ENCODE results near the gene TMEM187. TPM values are rescaled to one million over a fixed set of nuclear protein-coding genes. Genes with fewer than 3 reads are reported as not detected.

The TMEM187 gene
- polyA plus RNA-seq, 3 donors = 5.3 to 9.2 (median 7.5) TPM

DNA sequence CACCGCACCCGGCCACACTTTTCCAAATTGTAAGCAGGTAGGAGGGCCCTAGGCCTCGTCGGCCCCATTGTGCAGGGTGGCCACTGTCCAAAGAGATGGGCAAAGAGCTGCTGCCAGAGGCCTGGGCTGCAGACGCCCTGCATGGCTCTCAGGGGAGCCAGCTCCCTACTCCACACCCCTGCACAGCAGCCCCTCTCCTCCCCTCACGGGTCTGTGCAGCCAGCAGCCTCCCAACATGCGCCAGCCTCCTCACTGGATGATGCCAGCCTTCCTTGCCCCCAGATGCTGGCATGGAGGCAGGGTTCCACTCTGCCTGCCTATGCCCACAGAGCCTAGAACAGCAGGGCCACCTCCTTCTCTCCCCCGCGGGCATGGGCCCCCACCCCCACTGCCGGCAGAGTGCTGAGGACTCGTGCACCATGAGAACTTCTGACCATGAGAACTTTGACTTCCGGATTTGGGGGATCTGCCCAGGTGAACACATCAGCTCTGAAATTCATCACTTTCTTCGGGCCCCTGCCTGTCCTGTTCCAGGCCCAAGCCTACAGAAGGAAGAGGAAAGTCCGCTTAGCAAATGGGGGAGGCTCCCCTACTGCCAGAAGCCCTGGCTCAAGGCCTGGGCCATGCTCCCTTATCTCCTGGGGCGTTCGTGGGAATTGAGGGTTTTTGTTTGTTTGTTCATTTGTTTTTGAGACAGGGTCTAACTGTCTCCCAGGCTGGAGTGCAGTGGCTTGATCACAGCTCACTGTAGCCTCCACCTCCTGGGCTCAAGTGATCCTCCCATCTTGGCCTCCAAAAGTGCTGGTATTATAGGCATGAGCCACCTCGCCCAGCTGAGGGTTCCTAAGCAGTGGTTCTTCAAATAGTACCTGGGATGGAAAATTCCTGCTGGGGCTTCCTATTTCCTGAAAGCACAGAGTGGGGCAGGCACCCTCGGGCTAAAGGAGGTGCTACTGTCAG lies 39.1 kb downstream of the TMEM187 start:
- DNase-seq (ENCODE audit: extremely low read depth in 1 of 11, low read depth in 9 of 11, low spot score in 4 of 11) = no peak

DNA sequence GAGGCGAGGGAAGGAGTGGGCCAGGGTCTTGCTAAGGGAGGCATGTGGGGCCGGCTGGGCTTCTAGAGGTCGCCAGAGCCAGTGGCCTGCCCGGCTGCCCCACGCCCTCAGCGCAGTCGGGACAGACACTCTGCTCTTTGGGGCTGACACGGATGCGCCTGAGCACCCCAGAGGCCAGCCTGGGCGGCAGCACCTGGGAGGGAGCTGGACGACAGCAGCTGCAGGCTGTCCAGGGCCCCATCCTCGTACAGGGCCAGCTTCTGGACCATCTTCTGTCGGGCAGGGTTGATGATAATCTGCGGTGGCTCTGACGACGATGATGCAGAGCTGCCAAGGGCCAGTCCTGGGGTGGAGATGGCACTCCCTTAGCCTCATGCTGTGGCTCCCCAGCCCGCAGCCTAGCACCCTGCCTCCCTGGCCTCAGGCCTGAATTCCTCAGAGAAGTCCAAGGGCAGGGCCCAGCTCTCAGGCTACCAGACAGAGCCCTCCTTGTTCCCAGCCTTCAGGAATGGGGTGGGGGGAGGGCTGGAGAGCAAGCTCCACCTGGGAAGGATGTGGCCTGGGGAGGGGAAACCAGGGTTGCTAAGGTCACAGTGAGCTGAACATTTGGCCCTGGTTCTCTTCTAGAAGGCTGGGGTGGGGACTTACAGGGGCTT lies 39.9 kb downstream of the TMEM187 start:
- DNase-seq (ENCODE audit: extremely low read depth in 1 of 11, low read depth in 9 of 11, low spot score in 4 of 11) = no peak

DNA sequence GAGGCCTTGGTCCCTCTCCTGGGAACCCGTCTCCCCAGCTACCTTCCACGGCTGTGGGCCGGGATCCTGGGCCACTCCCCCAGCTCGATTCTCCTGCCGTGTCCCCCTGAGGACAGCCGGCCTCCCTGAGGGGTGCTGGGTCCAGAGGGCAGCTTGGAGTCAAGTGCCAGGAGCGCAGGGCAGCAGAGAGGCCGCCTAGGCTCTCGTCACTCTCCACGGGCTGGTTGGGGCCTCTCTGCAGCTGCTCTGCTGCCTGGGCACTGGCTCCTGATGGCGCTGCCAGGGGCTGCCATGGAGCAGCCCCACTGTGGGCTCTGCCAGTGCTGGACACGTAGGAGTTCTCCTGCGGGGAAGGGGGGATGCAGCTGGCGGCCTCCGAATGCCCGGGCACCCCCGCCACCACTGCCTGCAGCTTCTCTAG lies 40.5 kb downstream of the TMEM187 start:
- no peak for DNase-seq (ENCODE audit: extremely low read depth in 1 of 11, low read depth in 9 of 11, low spot score in 4 of 11)

DNA sequence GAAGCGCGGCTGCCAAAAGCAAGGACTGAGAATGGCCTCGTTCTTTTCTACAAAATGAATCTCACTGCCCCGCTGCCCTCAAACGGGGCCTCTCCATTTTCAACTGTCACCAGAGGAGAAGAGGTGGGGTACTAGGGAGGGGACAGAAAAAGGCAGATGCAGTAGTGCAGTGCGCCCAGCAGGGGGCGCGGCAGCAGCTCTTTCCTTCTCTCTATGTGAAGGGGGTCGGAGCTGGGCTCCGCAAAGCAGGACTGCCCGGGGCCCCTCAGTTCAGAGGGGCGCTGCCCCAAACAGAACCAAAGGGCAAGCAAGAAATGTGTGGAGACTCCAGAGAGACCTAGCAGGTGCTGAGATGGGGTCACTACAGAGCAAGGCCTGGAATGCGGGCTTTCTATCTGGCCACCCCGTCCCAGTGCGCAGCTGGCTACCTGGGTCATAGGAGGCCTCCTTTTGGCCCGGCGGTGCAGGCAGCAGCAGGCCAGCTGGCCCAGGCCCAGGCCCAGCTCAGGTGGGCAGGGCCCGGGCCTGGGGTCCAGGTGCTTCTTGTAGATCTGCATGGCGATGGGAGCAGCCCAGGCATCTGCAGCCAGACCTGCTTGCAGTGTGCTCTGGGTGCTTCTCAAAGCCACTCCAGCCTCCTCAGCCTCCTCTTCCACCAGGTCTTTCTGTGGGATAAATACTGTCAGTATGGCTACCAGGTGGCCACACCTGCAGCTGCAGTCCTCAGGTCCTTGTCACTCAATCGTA lies 41.2 kb downstream of the TMEM187 start:
- DNase-seq (ENCODE audit: extremely low read depth in 1 of 11, low read depth in 9 of 11, low spot score in 4 of 11) = no peak

DNA sequence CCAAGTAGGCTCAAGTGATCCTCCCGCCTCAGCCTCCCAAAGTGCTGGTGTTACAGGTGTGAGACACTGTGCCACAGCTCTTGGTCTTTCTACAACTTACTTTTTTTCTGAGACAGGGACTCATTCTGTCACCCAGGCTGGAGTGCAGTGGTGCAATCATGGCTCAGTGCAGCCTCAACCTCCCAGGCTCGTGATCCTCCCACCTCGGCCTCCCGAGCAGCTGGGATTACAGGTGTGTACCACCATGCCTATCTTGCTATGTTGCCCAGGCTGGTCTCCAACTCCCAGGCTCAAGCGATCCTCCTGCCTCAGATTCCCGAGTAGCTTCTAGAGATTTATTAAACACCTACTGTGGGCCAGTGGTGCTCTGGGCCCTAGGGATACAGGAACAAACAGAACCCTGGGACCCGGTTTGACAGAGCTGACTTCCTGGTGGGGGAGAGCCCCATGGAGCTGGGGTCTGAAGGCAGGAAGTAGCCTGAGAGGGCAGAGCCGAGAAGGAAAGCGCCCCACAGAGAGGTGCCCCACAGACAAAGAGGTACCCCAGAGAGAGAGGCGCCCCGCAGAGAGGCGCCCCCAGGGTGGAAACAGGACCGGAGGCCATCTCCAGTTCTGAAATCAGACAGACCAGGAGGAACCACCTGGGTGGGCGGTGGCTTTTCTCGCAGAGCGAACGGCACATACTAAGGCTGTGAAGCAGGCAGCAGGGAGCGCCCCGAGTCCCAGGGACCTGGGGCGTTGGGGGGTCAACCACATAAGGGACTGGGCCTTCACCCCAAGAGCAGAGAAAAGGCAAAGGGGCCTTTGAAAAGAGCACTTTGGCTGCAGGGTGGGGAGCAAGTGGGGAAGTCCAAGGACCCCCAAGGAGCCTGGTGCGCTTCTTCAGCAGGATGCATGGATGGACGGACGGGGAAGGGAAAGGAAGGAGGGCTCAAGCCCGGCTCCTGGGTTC lies 42.2 kb downstream of the TMEM187 start:
- no peak for DNase-seq (ENCODE audit: extremely low read depth in 1 of 11, low read depth in 9 of 11, low spot score in 4 of 11)

DNA sequence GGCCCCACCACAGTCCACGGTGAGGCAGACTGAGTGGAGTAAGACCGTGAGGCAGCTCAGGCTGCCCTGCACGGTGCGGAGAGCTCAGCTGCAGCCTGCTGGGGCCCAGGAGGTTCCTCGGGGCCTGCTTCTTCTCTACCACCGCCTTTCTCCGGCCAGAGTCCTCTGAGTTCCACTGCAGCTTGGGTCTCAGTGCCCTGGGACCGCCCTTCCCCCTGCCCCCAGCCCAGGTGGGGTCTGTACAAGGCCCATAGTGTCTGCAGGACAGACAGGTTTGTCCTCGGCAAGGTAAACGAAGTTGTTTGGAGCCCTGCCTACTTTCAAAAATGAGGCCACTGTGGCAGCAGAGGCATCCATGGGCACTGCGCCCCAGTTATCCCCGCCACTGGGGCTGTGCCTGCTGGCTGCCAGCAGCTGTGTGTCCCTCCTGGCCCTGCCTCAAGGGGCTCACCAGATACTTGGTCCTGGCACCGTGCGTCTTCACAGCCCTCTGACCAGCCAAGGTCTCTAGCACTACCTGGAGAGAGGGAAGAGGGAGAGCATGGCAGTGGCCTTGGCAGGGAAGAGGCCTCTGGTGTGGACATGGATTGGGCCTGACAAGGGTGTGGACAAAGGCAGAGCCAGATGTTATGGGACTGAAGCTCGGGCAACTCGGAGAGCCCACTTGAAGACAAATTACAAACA lies 43.2 kb downstream of the TMEM187 start:
- DNase-seq (ENCODE audit: extremely low read depth in 1 of 11, low read depth in 9 of 11, low spot score in 4 of 11) = no peak

DNA sequence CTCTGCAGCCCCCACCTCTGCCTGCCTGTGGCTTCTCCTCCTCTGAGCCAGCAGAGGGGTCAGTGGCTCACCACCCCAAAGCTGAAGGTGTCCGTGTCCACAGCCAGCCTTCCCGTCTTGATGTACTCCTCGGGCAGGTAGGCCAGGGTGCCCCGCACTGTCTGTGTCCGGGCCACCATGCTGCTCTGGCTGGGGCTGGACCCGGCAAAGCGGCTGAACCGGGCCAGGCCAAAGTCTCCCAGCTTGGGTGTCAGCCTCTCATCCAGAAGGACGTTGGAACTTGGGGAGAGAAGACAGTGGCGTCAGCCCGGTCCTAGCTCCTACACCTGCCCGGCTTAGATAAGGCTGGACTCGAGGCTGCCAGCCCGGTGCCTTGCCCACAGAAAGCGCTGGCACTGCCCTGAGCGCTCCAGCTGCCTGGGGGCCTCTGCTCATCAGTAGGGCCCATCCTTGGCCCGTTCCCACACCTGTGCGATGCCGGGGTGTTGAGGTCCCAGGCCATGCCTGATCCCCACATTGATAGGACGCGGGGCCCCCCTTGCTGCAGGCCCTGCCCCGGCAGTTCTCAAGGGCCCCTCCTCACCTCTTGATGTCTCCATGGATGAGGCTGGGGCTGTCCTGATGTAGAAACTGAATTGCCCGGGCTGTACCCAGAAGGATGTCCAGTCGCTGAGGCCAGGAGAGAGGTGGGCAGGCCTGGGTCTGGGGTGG lies 44.0 kb downstream of the TMEM187 start:
- no peak for DNase-seq (ENCODE audit: extremely low read depth in 1 of 11, low read depth in 9 of 11, low spot score in 4 of 11)

DNA sequence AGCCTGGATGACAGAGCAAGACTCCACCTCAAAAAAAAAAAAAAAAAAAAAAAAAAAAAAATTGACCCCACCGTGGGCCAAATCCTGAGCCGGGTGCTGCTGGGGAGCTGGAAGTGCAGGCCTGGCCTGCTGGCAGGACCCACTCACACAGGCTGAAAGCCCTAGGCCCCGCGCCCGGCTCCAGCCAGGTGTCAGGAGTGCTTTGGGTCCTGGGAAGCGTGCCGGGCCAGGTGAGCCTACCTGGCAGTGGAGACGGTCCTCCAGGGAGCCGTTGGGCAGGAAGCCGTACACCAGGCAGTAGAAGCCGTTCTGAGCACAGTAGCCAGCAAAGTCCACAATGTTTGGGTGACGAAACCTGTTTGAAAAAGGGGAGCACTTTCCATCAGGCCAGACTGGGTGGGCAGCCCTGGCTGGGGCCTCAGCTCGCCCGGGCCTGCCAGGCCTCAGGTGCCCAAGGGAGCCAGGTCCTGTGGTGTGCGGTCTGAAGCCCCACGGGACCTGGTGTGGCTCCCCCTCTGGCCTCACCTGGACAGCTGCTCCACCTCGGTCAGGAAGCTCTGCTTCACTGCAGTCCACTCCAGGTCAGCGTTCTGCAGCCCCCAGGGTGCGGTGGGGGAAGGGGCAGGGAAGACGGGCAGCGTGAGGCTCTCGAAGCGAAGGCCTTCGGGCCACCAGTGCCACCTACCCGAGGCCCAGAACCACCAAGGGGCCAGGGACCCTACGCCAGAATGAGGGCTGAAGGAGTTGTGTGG lies 45.4 kb downstream of the TMEM187 start:
- no peak for DNase-seq (ENCODE audit: extremely low read depth in 1 of 11, low read depth in 9 of 11, low spot score in 4 of 11)

DNA sequence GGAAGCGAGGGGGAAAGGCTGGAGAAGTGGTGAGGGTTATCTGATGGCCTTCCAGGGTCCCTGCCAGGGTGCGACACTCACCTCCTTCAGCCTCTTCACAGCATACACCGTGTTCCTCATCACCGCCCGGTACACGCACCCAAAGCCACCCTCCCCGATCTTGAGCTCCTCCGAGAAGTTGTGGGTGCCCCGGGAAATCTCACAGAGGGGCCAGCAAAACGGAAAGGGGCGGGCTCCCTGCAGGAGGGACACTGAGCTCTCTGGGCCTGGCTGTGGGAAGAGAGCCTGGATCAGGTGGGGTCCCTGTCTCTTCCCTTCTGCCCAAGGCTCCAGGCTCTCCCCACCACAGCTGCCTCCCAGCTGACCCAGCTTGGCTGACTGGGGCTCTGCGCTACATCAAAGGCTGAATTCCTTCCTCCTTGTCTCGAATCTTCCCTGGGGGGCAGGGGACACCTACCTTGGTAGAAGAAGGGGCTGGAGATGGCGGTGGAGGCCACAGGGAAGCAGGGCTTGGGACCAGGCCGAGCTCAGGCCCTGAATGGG lies 46.0 kb downstream of the TMEM187 start:
- DNase-seq (ENCODE audit: extremely low read depth in 1 of 11, low read depth in 9 of 11, low spot score in 4 of 11) = no peak

DNA sequence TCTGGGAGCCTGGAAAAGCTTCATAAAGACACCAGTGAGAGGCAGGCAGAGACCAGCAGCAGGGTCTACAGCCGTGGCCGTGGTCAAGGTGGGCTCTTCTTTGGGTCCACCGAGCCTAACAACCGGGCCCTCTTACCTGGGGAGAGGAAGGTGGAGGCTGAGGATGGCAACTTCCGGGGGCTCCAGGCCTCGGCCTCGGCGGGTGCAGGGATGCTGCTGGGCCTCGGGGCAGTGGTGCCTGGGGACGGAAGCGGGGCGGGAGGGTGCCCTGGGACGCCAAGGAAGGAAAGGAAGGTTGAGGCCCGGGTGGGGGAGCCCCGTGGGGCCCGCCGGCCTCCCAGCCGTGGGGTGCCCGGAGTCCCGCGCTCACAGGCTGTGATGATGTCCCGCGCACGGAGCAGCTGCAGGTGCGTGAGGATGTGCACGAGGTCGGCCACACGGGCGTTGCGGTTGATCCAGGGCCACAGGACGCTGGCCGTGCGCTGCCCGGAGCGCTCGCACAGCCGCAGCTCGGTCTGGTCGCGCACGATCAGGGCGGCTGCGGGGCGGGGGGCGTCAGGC lies 46.6 kb downstream of the TMEM187 start:
- no peak for DNase-seq (ENCODE audit: extremely low read depth in 1 of 11, low read depth in 9 of 11, low spot score in 4 of 11)

DNA sequence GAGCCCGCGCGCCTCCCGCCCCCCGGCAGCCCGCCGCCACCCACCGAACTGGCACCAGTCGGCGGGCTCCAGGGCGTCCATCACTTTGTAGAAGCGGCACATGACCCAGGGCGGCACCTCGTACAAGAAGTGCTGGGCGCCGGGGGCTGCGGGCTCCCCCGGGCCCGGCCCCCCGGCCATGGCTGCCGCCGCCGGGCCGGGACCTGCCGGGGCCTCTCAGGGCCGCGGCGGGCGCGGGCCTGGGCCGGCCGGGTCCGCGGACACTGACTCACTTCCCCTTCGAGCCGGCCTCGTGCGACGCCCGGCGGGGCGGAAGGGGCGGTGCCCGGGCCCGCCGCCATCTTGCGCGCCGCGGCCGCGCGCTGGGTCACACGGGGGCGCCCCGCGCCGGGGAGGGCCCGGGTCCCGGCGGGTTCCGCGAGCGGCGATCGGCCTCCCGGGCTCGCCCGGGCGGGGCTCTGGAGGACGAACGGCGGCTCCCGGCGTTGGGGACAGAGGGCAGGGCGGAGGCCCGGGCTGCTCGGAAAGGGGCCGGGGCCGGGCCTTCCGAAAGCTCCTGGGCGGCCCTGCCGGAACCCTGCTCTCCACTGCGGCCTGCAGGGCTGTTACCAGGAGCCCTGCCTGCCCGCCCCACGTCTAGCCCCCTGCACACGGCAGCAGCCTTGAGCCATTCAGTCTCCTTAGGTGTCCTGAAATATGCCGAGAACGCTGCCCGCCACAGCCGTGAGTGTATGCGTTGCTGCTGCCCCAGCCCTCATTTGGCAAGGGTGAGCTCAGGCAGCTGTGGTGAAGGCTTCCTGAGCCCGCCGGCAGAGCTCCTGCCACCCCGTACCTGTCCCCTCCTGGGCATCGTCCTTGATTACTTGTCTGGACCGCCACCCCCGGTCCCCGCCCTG lies 47.3 kb downstream of the TMEM187 start, which contains the start of gene IRAK1:
TSS of gene IRAK1 (minus strand) at position 270 of the 896 bp plus-strand sequence. CDS start at position 180, 90 bp downstream.
- DNase-seq (ENCODE audit: extremely low read depth in 1 of 11, low read depth in 9 of 11, low spot score in 4 of 11) = no peak

DNA sequence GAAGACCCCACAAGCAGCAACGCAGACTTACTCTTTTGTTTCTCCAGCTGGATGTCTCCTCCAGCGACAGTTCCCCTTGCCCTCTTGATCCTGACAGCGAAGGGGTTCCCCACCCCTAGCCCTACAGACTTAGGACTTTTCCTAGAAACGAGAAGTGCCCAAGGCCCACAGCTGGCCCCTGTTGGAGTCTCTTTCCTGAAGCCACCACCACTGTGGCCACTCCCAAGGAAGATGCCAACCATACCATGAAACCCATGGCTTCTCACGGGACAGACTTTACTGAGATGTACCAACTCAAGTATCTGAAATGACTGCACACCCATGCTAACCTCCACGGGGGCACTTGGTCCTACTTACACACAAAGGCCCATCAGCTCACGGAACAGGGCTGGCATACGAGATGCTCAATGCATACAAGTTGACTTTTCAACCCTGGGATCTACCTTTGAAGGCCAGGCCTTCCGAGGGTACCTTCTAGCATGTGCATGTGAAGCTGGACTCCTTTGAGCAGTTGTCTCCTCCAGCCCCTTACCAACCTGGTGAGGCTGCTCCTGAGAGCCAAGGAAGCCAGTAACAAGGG lies 48.1 kb downstream of the TMEM187 start:
- DNase-seq (ENCODE audit: extremely low read depth in 1 of 11, low read depth in 9 of 11, low spot score in 4 of 11) = no peak

DNA sequence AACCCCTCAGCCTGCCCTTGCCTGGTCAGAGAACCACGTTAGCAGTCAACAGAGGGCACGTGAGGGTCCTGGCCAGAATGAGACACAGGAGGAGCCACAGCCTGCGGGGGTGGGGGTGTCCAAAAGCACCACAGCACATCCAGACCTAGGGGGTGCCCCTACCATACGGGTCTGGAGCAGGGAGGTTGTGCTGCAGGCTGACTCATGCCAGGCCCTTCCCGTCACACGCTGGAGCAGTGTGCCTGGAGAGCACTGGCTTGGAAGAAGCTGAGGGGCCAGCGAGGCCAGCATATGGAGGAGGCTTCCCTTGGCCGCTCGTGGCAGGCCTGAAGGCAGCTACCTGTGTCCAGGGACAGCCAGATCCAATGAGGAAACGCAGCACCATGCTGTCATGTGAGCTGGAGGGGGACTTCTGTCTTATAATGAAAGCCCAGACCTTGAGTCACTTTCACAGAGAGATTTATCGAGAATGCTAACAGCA lies 48.6 kb downstream of the TMEM187 start:
- no peak for DNase-seq (ENCODE audit: extremely low read depth in 1 of 11, low read depth in 9 of 11, low spot score in 4 of 11)

DNA sequence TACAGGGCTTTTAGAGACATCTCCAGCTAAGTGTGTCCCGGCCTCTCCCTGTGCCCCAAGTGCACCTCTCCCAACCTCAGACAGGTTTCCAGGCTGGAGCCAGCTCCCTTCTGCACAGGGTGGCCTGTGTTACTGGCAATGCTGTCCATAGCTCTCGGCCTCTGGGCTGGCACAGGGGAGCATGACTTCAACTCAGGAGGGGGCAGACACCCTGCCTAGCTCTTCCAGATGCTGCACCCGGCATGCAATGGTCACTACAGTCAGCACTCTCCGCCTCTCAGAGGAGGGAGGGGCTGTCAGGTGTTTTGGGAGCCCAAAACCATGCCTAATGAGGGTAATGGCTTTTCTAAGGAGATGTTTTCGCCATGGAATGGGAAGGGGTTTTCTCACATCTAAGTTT lies 49.6 kb downstream of the TMEM187 start:
- DNase-seq (ENCODE audit: extremely low read depth in 1 of 11, low read depth in 9 of 11, low spot score in 4 of 11) = no peak

All from renal cortex interstitium (tissue), 11 donors.